Astrocyte (in vitro differentiated cells and primary cell): Measurements from ENCODE around the gene ARRDC1.

Experiments
- CTCF ChIP-seq: IDR thresholded peaks from 2 replicates; pipeline ENCODE4 v1.5.1; 2011; ENCODE audit warnings: low read depth, mild to moderate bottlenecking, inconsistent platforms, low read length, moderate library complexity; ENCODE audit not compliant: insufficient read depth
- EZH2 ChIP-seq: IDR thresholded peaks from 2 replicates; pipeline ENCODE4 v1.6.1; 2012; ENCODE audit warnings: mild to moderate bottlenecking, low read length, inconsistent platforms; ENCODE audit not compliant: insufficient read depth

GRCh38 chr9:137620581-137620980 is 15.1 kb downstream of the ARRDC1 start:
- TF ChIP-seq CTCF = no peak
- no peak for TF ChIP-seq EZH2
